Globus pallidus (tissue), 1 donor: ENCODE measurements around the gene ABHD17B.

Source experiments
- DNase-seq: peaks from one replicate; pipeline ENCODE4 v3.0.0-alpha.2; 2015; ENCODE audit warnings: low spot score

ABHD17B gene

DNA sequence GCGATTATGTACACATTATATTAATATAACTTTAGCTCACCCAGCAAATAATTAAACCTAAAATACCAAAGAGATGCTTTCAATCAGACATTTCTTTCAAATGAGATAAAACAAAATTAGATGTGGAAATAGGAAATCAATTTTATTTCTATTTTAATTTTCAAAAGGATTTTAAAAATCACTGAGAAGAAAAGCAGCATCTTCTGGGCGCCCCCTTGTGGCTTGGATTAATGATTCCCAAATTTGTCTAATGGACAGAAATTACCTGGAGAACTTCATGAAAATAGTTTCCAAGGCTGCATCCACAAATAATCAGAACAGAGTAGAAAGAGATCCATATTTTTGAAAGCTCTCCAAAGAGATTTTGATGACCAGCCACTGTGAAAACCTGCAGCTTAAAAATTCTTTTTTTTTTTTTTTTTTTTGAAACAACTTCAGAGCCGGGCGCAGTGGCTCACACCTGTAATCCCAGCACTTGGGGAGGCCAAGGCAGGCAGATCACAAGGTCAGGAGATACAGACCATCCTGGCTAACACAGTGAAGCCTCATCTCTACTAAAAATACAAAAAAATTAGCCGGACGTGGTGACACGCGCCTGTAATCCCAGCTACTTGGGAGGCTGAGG, 91.8 kb downstream of the ABHD17B start:
- no peak for DNase-seq

GRCh38 chr9:71816916-71817451, 94.0 kb downstream of the ABHD17B start:
- DNase-seq, result no peak
